Smooth muscle cell of the brain vasculature (primary cell): Measurements from ENCODE around the gene ATP11B.
"Not testable (repeated sequence)": the region's sequence is repeated elsewhere in the genome, so short reads cannot be mapped to it uniquely, and the experiment has no call there.

ENCODE experiments used
- DNase-seq: peaks from one replicate; pipeline ENCODE4 v3.0.0-alpha.2; 2012; ENCODE audit warnings: low read depth, low spot score

The ATP11B gene

DNA sequence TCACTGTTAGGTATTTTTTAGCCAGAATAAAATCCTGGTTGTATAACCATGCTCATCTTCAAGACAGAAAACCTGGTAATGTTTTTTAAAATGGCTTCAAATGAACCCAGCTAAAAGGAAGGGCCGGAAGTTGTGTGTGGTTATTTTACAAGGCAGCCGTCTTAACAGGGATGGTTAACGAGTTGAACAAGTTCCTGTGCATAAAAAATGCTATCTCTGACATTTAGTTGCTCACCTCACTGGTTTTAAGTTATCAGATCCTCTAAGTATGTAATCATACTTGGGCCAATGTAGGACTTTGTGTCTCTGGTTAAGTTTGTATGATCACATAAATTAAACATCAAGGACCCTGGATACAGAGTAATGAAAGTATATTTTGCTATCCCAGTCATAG is 2.1 kb downstream of the ATP11B start:
- no peak for DNase-seq

- DNase-seq = no peak
Measured at GRCh38 chr3:182796310-182796709, 3.0 kb downstream of the ATP11B start.

DNA sequence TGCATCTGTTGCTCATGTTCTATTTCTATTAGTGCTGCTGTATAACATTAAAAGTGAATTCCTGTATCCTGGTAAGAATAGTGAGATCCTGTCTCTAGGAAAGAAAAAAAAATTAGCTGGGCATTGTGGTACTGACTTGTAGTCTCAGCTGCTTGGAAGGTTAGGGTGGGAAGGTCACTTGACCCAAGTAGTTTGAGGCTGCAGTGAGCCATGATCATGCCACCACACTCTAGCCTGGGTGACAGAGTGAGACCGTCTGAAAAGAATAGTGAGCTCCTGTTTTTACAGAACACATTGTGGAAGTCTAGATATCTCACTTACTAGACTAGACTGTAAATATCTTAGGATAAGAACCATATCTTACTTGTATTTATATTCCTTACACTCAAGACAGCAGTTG is 4.6 kb downstream of the ATP11B start:
- DNase-seq = no peak

- not testable (repeated sequence) for DNase-seq
Measured at GRCh38 chr3:182799143-182799542, 5.8 kb downstream of the ATP11B start.

DNA sequence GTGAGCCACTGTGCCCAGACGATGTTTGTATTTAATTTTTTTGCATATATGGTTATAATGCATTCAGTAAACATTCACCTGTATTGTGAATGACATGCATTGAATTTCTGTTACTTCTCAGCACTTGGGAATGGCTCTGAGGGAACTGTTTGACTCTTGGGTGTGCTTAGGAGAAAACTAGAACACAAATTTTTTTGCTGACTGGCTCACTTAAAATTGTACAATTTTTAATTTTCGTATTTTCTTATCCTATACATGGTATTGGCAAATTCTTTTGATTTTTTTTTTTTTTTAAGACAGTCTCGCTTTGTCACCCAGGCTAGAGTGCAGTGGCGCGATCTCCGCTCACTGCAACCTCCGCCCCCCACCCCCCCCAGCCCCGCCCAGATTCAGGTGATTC is 7.2 kb downstream of the ATP11B start:
- DNase-seq = no peak

- DNase-seq = no peak
Measured at GRCh38 chr3:182802413-182803390, 9.4 kb downstream of the ATP11B start.

DNA sequence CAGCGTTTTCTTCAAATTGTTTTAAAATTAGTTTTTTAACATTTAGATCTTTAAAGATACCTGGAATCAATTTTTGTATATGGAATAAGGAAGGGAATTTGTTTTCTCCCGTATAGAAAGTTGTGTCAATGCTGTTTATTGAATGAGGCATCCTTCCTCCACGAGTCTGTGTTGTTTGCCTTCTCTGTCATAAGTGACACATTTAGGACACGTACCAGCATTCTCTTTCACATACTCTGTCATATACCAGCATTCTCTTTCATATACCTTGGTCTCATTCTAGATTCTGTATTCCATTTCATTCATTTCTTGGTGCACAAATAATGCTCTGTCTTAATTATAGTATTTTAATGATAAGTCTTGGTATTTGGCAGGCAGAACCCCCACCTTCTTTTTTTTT is 10.3 kb downstream of the ATP11B start:
- DNase-seq = no peak

- DNase-seq = no peak
Measured at GRCh38 chr3:182807061-182807460, 13.8 kb downstream of the ATP11B start.

DNA sequence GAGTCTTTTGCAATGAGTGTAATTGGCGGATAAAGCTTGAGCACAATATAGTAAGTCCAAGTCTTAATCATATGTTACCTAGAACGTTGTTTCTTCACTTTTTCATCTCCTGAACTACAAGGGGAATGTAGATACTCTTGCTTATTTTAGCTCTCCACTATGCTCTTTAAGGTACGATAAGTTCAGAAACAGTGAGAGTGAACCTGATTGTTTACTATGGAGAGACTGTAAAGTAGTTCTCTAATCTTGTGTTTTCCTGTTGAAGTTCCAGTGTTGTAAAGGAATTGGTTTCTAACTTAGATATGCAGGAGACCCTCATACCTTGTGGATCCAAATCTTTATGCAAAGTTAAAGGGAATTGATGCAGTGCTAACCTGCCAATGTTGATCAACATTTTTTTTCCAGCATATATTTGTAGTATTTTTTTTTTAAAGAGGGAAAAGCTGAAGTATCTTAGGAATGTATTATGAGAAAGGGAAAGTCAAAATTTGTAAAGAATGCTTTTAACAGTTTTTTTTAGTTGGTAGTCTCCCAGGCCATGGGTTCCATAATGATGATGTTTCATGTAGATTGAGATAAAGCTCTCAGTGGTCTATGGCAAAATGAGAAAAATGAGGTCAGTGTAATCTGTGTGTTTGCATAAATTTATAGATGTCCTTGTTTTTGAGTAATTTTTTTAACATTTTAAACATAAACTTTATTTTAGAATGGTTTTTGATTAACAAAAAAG is 14.9 kb downstream of the ATP11B start:
- DNase-seq = no peak

DNA sequence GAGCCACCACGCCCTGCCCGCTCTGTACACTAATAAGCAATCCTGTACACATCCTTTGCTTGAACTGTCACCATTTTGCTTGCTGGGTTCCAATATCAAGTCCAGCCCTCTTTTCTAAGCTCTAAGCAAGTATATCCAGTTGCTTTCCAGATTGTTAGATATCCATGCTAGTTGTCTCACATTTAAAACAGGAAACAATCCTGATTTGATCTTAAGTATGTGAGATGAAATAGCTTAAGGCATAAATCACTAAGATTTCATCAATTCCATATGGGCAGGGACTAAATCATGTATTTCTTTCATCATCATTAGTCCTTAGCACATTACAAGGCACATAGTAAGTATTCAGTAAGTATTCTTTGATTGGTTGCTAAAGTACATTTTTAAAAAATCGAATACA is 16.2 kb downstream of the ATP11B start:
- DNase-seq = no peak

GRCh38 chr3:182810574-182811268 is 17.4 kb downstream of the ATP11B start:
- DNase-seq = no peak

DNA sequence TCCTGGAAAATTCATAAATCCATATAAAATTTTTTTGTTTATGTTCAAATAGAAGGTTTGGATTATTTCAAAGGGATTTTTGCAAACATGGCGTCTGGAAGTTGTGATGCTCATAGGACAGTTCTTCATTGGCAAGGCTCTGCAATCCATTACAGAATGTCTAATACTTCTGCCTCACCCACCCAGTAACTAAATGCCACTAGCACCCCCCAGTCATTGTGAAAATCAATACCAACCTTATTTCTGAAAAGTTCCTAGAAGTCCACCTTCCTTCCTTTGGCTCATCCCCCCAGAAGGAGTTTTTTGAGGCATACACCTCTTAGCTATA is 17.9 kb downstream of the ATP11B start:
- DNase-seq = no peak

- DNase-seq = no peak
Measured at GRCh38 chr3:182812123-182812522, 18.8 kb downstream of the ATP11B start.

DNA sequence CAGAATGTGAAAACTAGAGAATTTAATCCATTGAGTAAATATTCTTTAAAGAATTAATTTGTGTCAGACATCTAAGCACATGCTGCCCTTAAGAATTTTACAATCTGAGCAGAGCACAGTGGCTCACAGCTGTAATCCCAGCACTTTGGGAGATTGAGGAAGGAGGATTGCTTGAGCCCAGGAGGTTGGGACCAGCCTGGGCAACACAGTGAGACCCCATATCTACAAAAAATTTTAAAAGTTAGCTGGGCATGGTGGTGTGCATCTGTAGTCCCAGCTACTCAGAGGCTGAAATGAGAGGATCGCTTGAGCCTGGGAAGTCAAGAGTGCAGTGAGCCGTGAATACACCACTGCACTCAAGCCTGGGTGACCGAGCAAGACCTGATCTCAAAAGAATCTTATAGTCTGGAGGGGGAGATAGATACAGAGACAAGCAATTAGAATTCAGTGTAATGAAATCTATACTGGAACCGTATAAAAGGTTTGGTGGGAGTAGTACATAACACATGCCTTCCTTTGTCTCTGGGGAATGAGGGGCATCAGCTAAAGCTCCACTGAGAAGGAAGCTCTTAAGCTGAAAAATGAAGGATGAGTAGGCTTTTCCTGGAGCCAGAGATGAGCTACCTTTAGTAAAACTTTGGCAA is 21.2 kb downstream of the ATP11B start:
- DNase-seq = no peak

GRCh38 chr3:182816181-182816580 is 22.9 kb downstream of the ATP11B start:
- DNase-seq = no peak

DNA sequence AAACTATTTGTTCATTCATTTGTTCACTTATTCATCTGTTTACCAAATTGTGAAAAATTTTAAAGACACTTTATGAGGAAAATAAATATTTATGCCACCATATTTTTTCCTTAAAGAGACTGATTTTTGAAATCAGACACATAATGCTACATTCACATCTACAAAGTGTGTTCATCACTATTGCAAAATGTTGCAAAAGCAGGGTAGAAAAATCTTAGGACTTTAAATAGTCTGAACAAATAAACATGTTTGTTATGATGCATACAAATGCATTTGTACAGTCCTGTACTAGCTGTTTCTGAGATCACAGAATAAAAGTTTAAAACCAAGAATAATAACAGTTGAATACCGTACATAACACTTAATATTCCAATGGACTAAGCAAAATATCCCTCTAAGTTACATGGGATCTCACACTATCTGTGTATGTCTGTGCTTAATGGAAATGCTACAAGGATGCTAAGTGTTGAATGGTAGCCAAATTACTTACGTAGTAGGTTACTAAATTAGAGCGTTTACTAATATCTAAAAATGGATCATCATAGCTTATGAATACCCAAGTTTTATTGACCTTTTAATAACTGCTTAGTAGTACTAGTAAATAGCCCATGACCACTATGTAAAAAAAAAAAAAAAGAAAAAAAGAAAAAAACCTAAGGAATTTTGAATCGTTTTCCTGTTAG is 25.1 kb downstream of the ATP11B start:
- DNase-seq = no peak

DNA sequence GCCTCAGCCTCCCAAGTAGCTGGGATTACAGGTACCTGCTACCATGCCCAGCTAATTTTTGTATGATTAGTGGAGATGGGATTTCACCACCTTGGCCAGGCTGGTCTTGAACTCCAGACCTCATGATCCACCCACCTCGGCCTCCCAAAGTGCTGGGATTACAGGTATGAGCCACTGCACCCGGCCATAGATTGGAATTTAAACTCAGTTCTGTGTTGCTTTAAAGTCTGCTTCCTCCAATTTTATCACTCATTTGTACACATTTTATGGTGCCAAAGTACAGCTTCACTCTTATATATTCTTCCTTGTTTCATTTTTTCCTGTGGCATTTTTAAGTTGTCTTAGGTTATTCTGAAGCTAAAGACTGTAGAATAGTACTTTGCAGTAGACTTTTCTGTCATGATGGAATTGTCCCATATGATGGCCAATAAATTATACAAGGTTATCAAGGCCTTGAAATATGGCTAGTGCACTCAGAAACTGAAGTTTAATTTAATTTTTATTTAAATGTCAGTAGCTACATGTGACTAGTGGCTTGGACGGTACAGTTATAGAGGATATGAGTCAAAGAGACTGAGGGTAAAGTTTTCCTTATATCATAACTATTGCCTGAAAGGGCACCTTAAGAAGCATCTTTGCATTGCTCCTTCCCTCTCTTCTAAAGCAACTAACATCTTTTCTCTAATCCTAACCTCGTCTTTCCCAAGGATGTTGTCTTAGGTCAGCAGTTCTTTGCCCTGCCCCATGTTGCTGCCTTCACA is 28.1 kb downstream of the ATP11B start:
- no peak for DNase-seq

DNA sequence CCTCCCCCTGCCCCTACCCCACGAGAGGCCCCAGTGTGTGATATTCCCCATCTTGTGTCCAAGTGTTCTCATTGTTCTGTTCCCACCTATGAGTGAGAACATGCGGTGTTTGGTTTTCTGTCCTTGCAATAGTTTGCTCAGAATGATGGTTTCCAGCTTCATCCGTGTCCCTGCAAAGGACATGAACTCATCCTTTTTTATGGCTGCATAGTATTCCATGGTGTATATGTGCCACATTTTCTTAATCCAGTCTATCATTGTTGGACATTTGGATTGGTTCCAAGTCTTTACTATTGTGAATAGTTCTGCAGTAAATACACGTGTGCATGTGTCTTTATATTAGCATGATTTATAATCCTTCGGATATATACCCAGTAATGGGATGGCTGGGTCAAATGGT is 29.0 kb downstream of the ATP11B start:
- not testable (repeated sequence) for DNase-seq

GRCh38 chr3:182824957-182825356 is 31.7 kb downstream of the ATP11B start:
- DNase-seq = no peak

DNA sequence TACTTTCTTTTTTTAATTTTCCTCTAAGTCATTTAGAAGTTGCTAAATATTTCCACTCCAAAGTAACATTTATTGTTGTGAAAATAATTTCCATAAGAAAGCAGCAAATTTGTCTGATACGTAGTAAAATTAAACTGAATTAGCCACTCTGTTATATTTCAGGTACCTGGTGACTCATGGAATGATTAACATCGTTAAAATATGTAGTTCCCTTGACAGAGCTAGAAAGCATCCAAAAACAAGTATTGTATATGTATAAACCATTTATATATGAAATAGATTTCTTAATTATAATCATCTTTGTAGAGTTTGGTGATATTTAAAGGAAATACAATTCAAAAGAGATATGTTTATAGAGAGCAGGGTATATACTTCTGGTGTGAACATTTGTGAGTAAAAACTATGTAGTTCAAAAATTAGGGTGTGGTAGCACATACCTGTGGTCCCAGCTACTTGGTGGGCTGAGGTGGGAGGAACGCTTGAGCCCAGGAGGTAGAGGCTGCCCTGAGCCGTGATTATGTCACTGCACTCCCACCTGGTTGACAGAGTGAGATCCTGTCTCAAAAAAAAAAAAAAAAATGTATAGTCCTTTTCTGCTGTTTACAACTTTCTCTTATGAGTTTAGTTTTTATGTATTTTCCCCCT is 36.6 kb downstream of the ATP11B start:
- DNase-seq = no peak
